K562 (cell line): ENCODE results near the gene FAAP100. TPM values are rescaled to one million over a fixed set of nuclear protein-coding genes. Genes with fewer than 3 reads are reported as not detected.

Experiments
- ATAC-seq: fragments of 200-7000 bp; cut with Tn5 transposase; 3 replicates; pipeline ENCODE4 v1.9.1; 2020; ENCODE audit warnings: moderate library complexity
- BruUV-seq: library from RNA; stranded (reverse); fragments of 400-500 nt; replicated peaks from 2 replicates; lab custom pipeline; 2021; lab: Mats Ljungman, UMichigan
- CTCF ChIA-PET: fragments of 300-600 bp; formaldehyde crosslinking; extraction: SDS; loops from one replicate; lab custom pipeline; 2021; ENCODE audit warnings: low intra/inter-chr PET ratio; lab: Yijun Ruan, JAX
- POLR2A ChIA-PET: fragments of 300-600, 350-650 bp; sonication (Branson Sonifier 250); formaldehyde crosslinking; extraction: SDS; loops from one replicate; lab custom pipeline; 2021; ENCODE audit warnings: antibody characterized with exemption, inconsistent platforms; lab: Yijun Ruan, JAX
- DNase-seq, 4 experiments: peaks; one replicate each; pipeline versions ENCODE4 v3.0.0 to v3.0.0-alpha.2; 2011 to 2018; ENCODE audit warnings: low spot score in 3 of 4, mixed read lengths in 3 of 4; ENCODE audit errors: extremely low read depth in 1 of 4
- FAIRE-seq: peaks from 2 replicates; lab custom pipeline; 2011; peaks lifted over from hg19 to GRCh38; lab: Jason Lieb, UNC
- H2AFZ ChIP-seq: 2 replicates; pipeline ENCODE4 v1.6.0; 2011; ENCODE audit warnings: low read depth, low read length, control low read depth, inconsistent platforms
- H3K27ac ChIP-seq: fragments of 200-600 bp; 3 replicates; pipeline ENCODE4 v1.8.0; 2011; ENCODE audit warnings: low read depth, mild to moderate bottlenecking, control low read depth, inconsistent platforms, low read length, moderate library complexity, mixed read lengths; ENCODE audit errors: extremely low read depth
- H3K27me3 ChIP-seq, 2 experiments: fragments of 300-600 bp in 1 of 2; 2 replicates in 1 of 2; 3 replicates in 1 of 2; pipeline versions ENCODE4 v1.6.0 to v1.8.0; 2011; ENCODE audit warnings: inconsistent platforms in 2 of 2, low read length in 2 of 2, mild to moderate bottlenecking in 1 of 2, mixed read lengths in 1 of 2, moderate library complexity in 1 of 2; ENCODE audit not compliant: control insufficient read depth in 2 of 2, insufficient read depth in 2 of 2
- H3K36me3 ChIP-seq: fragments of 300-600 bp; 3 replicates; pipeline ENCODE4 v1.8.0; 2011; ENCODE audit warnings: mild to moderate bottlenecking, low read length, inconsistent platforms; ENCODE audit not compliant: control insufficient read depth, insufficient read depth
- H3K4me1 ChIP-seq, 2 experiments: fragments of 200-600 bp in 1 of 2; replicated peaks in 1 of 2; 2 replicates in 1 of 2; 3 replicates in 1 of 2; pipeline versions ENCODE4 v1.5.1 to v1.8.0; 2011; ENCODE audit warnings: inconsistent platforms in 2 of 2, low read length in 2 of 2, mild to moderate bottlenecking in 1 of 2, mixed read lengths in 1 of 2, moderate library complexity in 1 of 2; ENCODE audit not compliant: control insufficient read depth in 2 of 2, insufficient read depth in 2 of 2
- H3K4me2 ChIP-seq: 2 replicates; pipeline ENCODE4 v1.6.1; 2011; ENCODE audit warnings: low read length, control low read depth, inconsistent platforms, mixed read lengths; ENCODE audit not compliant: insufficient read depth
- H3K4me3 ChIP-seq: fragments of 200-600 bp; sonication (generic), shearing (Covaris generic); 2 replicates; pipeline ENCODE4 v1.5.1; 2016; ENCODE audit warnings: control low read depth, inconsistent platforms
- H3K79me2 ChIP-seq: fragments of 200-600 bp; 3 replicates; pipeline ENCODE4 v1.8.0; 2011; ENCODE audit warnings: low read length, inconsistent platforms; ENCODE audit not compliant: control insufficient read depth, insufficient read depth
- H3K9ac ChIP-seq, 2 experiments: 2 replicates each; pipeline versions ENCODE4 v1.6.0 to v1.6.1; 2011; ENCODE audit warnings: low read depth in 2 of 2, low read length in 2 of 2, control low read depth in 1 of 2, inconsistent platforms in 1 of 2, mild to moderate bottlenecking in 1 of 2, mixed read lengths in 1 of 2; ENCODE audit not compliant: insufficient read depth in 1 of 2
- H3K9me1 ChIP-seq: one replicate; pipeline ENCODE4 v1.6.0; 2011; ENCODE audit warnings: inconsistent platforms, mild to moderate bottlenecking, low read length, moderate library complexity; ENCODE audit not compliant: control insufficient read depth, insufficient read depth
- H3K9me3 ChIP-seq: replicated peaks from 2 replicates; pipeline ENCODE4 v1.5.1; 2011; ENCODE audit warnings: low read depth, low read length, inconsistent platforms; ENCODE audit not compliant: control insufficient read depth, insufficient read depth
- H4K20me1 ChIP-seq: replicated peaks from 2 replicates; pipeline ENCODE4 v1.6.1; 2011; ENCODE audit warnings: low read length, inconsistent platforms, mixed read lengths; ENCODE audit not compliant: control insufficient read depth, insufficient read depth
- AFF4 ChIP-seq: sonication (generic); formaldehyde crosslinking; IDR thresholded peaks from 2 replicates; pipeline ENCODE4 v1.8.0; 2023; ENCODE audit warnings: mild to moderate bottlenecking, missing genetic modification reagents
- GABPA ChIP-seq: fragments of 200-800 bp; sonication (Bioruptor generic); conservative IDR thresholded peaks from 2 replicates; pipeline ENCODE4 v1.6.1; 2016; ENCODE audit warnings: low read depth, missing genetic modification characterization, missing compliant biosample characterization
- HDAC2 ChIP-seq: fragments of 450-650 bp; IDR thresholded peaks from 2 replicates; pipeline ENCODE4 v1.6.1; 2016; ENCODE audit warnings: mild to moderate bottlenecking
- MAX ChIP-seq: sonication (generic); formaldehyde crosslinking; IDR thresholded peaks from 2 replicates; pipeline ENCODE4 v1.9.0; 2022; ENCODE audit warnings: mild to moderate bottlenecking, missing genetic modification reagents
- MLLT1 ChIP-seq, 2 experiments: fragments of 450-650 bp; IDR thresholded peaks; 2 replicates each; pipeline ENCODE4 v1.6.1; 2016
- MTA3 ChIP-seq: fragments of 450-650 bp; formaldehyde crosslinking; IDR thresholded peaks from 2 replicates; pipeline ENCODE4 v1.6.1; 2017; ENCODE audit warnings: mild to moderate bottlenecking, borderline replicate concordance
- POLR2AphosphoS5 ChIP-seq: IDR thresholded peaks from 2 replicates; pipeline ENCODE4 v1.6.1; 2011; ENCODE audit warnings: mild to moderate bottlenecking, low read depth, low read length, moderate library complexity; ENCODE audit not compliant: control insufficient read depth, insufficient read depth
- POLR2G ChIP-seq: fragments of 200-400 bp; formaldehyde crosslinking; IDR thresholded peaks from 2 replicates; pipeline ENCODE4 v1.6.1; 2017; ENCODE audit warnings: low read depth, mild to moderate bottlenecking, antibody characterized with exemption, low read length, moderate library complexity
- ZBTB11 ChIP-seq, 3 experiments: fragments of 200-800 bp in 1 of 3; fragments of 250-450 bp in 1 of 3; fragments of 450-650 bp in 1 of 3; sonication (Bioruptor Pico) in 1 of 3; sonication (Bioruptor generic) in 1 of 3; formaldehyde crosslinking in 1 of 3; IDR thresholded peaks; 2 replicates each; pipeline versions ENCODE4 v1.6.1 to v1.8.0; 2016 to 2022; ENCODE audit warnings: mild to moderate bottlenecking in 2 of 3, missing genetic modification characterization in 2 of 3, missing compliant biosample characterization in 1 of 3, moderate library complexity in 1 of 3
- ZFX ChIP-seq: sonication (generic); formaldehyde crosslinking; IDR thresholded peaks from 2 replicates; pipeline ENCODE4 v1.8.0; 2022; ENCODE audit warnings: mild to moderate bottlenecking, missing genetic modification reagents, moderate library complexity
- whole genome bisulfite sequencing: fragments of 100-300 bp; shearing (Covaris generic); methylation state at CpG from one replicate; pipeline ENCODE4 v1.1.6; 2016; ENCODE audit warnings: low coverage, mixed read lengths; ENCODE audit not compliant: insufficient coverage; ENCODE audit errors: missing lambda C conversion rate; 5-methylcytosine and 5-hydroxymethylcytosine counted together
- in situ Hi-C: fragments of 300-500 bp; cut with MboI; formaldehyde crosslinking; loops from 4 replicates; pipeline ENCODE4 v1.15.0; 2018; ENCODE audit warnings: inconsistent platforms, mixed read lengths
- intact Hi-C: fragments of 100-400 bp; cut with micrococcal nuclease; formaldehyde crosslinking; loops from 2 replicates; pipeline ENCODE4 v1.14.2; 2022
- polyA plus RNA-seq, 8 experiments: library from polyadenylated mRNA; depleted of rRNA in 4 of 8; stranded (reverse) in 5 of 8; unstranded in 3 of 8; fragments of >200 nt; fragmentation: Nextera tagmentation in 2 of 8; fragmentation: Illumina TruSeq in 1 of 8; extraction: Ambion mirVana in 2 of 8; extraction: Trizol in 1 of 8; gene quantifications; 2 replicates each; pipeline versions ENCODE4 v1.2.1 to v1.2.3, GENCODE V29; 2011 to 2014; ENCODE audit warnings: inconsistent platforms in 1 of 8, missing spikeins in 1 of 8
- total RNA-seq, 7 experiments: library from RNA; depleted of rRNA in 6 of 7; stranded (reverse); fragments of >200 nt in 6 of 7; fragmentation: Illumina TruSeq in 2 of 7; extraction: Trizol in 2 of 7; gene quantifications; 2 replicates each; pipeline versions ENCODE4 v1.2.1 to v1.2.3, GENCODE V29; 2011 to 2021; ENCODE audit warnings: low replicate concordance in 1 of 7

Gene FAAP100
- total and polyA plus RNA-seq, 9 of the 15 experiments (the other 6 are each of a cell fraction or from before 2014, with no cell fraction given), result 0.31 to 51.2 (median 12.6) TPM

GRCh38 chr17:81514739-81515529 lies 37.2 kb downstream of the FAAP100 start:
- intact Hi-C loops, result no loop called here
- in situ Hi-C loops, result no loop called here
- H3K27me3 ChIP-seq, result no peaks in the 10 kb centered on the region
- peaks cover 25% of the 10 kb centered on the region for H3K36me3 ChIP-seq
- H3K9ac ChIP-seq, result peak overlapping the region; percentile 78 to 98; a peak in 3 of 4 replicates
- 0 out of 2 replicates have a peak, but pooled peaks cover 1% of the 10 kb centered on the region for H3K9me3 ChIP-seq
- peak overlapping the region; percentile 96; the same call in 1 of the 3 replicates for H3K27ac ChIP-seq
- H3K79me2 ChIP-seq, result peaks cover 27% of the 10 kb centered on the region
- peaks cover 23% of the 10 kb centered on the region for H4K20me1 ChIP-seq
- FAIRE-seq, result no peak
- ChIA-PET CTCF (no interaction called here), POLR2A (interaction anchor here (0.5 to 0.6 kb wide), 2 partner anchors 21 to 99 kb away, joined by 3 to 4 read pairs; no protein-coding TSS in a partner anchor)
- BruUV-seq, result no TSS peak
- H3K4me2 ChIP-seq, result peak overlapping the region; percentile 47
- H3K9me1 ChIP-seq, result peaks cover 9% of the 10 kb centered on the region
- peak overlapping the region; percentile 36 for H3K4me3 ChIP-seq
- ATAC-seq, result no peak
- no peak overlapping the region for H2AFZ ChIP-seq
- WGBS, result 53% methylated on average over 11 of the region's 82 CpGs
- H3K4me1 ChIP-seq, result peaks cover 30 to 85% of the 10 kb centered on the region in 2 experiments
- peak; percentile 26 to 51 (median 29) for DNase-seq
- TF ChIP-seq POLR2AphosphoS5 (no peak), AFF4 (CRISPR knock-in tag) (0 out of 2 replicates have a peak, but pooled peaks have one; percentile 26), ZBTB11 (CRISPR knock-in tag; IDR thresholded peaks at IDR 0.05) (peak in 2 of 3 experiments; percentile 41 to 48; a peak in 2 of 6 replicates), MTA3 (0 out of 2 replicates have a peak, but pooled peaks have one; percentile 10), HDAC2 (0 out of 2 replicates have a peak, but pooled peaks have one; percentile 34), MAX (CRISPR knock-in tag) (0 out of 2 replicates have a peak, but pooled peaks have one; percentile 33), MLLT1 (IDR thresholded peaks at IDR 0.05) (no peak), POLR2G (peak; percentile 54), ZFX (CRISPR knock-in tag) (peak; percentile 46), GABPA (tag) (peak; percentile 61)
